Measurements from ENCODE around the gene GUCY2D.

Gene GUCY2D

DNA sequence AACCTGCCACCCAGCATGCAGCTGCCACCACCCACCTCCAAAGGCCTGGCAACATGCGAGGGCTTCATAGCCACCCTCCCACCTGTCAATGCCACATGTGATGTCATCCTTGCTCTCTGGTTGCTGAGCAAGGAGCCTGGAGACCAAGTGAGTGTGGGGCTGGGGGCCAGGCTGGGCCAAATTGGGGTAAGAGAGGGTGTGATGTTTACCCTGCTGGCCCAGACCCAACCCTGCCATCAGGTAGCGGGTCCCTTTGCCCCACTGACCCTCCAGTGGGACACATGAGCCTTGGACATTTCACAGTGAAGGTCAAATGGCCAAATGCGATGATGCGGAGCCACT, 45.3 kb downstream of the GUCY2D start:
- Histone ChIP-seq H3K14ac (ENCODE audit: low read length) (no peak overlapping the region), H2BK120ac (ENCODE audit: low read depth, low read length) (no peak overlapping the region), H3K27ac (replicated peaks; ENCODE audit: low read length) (no peak overlapping the region), H3K79me1 (ENCODE audit: low read depth, low read length) (no peaks in the 10 kb centered on the region), H2AK5ac (ENCODE audit: low read depth, low read length) (peak overlapping the region; percentile 69), H3K27me3 (ENCODE audit: control insufficient read depth in 3 of 3, insufficient read depth in 3 of 3, low read depth in 1 of 3, low read length in 3 of 3) (peaks cover 0 to 64% (median 2%) of the 10 kb centered on the region in 3 experiments), H2AFZ (ENCODE audit: low read length) (no peak overlapping the region), H2BK12ac (ENCODE audit: low read length) (no peak overlapping the region), H3K36me3 (replicated peaks in 1 of 2; ENCODE audit: control insufficient read depth in 2 of 2, insufficient read depth in 2 of 2, low read length in 2 of 2) (no peaks in the 10 kb centered on the region), H3K4me1 (ENCODE audit: control insufficient read depth in 2 of 2, insufficient read depth in 1 of 2, low read depth in 1 of 2, low read length in 2 of 2) (peaks cover 0 to 2% of the 10 kb centered on the region in 2 donors), H3K4ac (ENCODE audit: low read length) (no peak overlapping the region), H3K23ac (ENCODE audit: low read depth, low read length, poor library complexity) (no peak overlapping the region), H3K18ac (ENCODE audit: low read length) (no peak overlapping the region), H3K9me3 (replicated peaks in 1 of 2; ENCODE audit: control insufficient read depth in 2 of 2, insufficient read depth in 1 of 2, low read depth in 1 of 2, low read length in 2 of 2) (no peaks in the 10 kb centered on the region), H3K9ac (ENCODE audit: low read depth, low read length, poor library complexity) (peak overlapping the region; percentile 25), H2BK5ac (ENCODE audit: low read length) (no peak overlapping the region), H2BK15ac (ENCODE audit: low read length) (no peak overlapping the region), H4K8ac (ENCODE audit: low read depth, low read length) (no peak overlapping the region), H4K91ac (ENCODE audit: low read depth, low read length, poor library complexity) (no peak overlapping the region), H3K4me2 (ENCODE audit: insufficient read depth, low read length, poor library complexity, severe bottlenecking) (no peak overlapping the region), H3K4me3 (ENCODE audit: low read length in 2 of 2) (no peak overlapping the region)
- WGBS, 2 donors (ENCODE audit: extremely low coverage in 2 of 2, insufficient read length in 2 of 2, insufficient replicate concordance in 1 of 2): no CpG with 5 or more reads among the region's 4 CpGs
- no peak for DNase-seq (ENCODE audit: low spot score)

DNA sequence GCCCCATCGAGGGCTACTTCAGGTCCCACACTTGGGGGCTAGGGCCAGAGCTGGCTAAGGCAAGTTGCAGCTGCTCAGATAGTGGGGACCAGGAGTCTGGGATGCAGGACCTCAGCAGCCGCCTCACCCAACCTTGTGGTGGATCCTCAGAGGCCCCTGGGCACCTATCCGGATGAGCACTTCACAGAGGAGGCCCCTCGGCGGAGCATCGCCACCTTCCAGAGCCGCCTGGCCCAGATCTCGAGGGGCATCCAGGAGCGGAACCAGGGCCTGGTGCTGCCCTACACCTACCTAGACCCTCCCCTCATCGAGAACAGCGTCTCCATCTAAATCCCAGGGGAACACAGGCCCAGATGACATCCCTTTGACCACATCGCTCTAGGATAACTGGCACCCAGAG, 45.8 kb downstream of the GUCY2D start:
- Histone ChIP-seq H3K4me3 (ENCODE audit: low read length in 2 of 2) (no peak overlapping the region), H2BK5ac (ENCODE audit: low read length) (peak overlapping the region; percentile 9), H4K91ac (ENCODE audit: low read depth, low read length, poor library complexity) (no peak overlapping the region), H3K4me1 (ENCODE audit: control insufficient read depth in 2 of 2, insufficient read depth in 1 of 2, low read depth in 1 of 2, low read length in 2 of 2) (peaks cover 0 to 2% of the 10 kb centered on the region in 2 donors), H3K4me2 (ENCODE audit: insufficient read depth, low read length, poor library complexity, severe bottlenecking) (no peak overlapping the region), H3K9ac (ENCODE audit: low read depth, low read length, poor library complexity) (no peak overlapping the region), H3K36me3 (replicated peaks in 1 of 2; ENCODE audit: control insufficient read depth in 2 of 2, insufficient read depth in 2 of 2, low read length in 2 of 2) (no peaks in the 10 kb centered on the region), H2BK15ac (ENCODE audit: low read length) (no peak overlapping the region), H3K18ac (ENCODE audit: low read length) (no peak overlapping the region), H2AK5ac (ENCODE audit: low read depth, low read length) (no peak overlapping the region), H3K4ac (ENCODE audit: low read length) (no peak overlapping the region), H3K9me3 (replicated peaks in 1 of 2; ENCODE audit: control insufficient read depth in 2 of 2, insufficient read depth in 1 of 2, low read depth in 1 of 2, low read length in 2 of 2) (no peaks in the 10 kb centered on the region), H4K8ac (ENCODE audit: low read depth, low read length) (no peak overlapping the region), H3K27me3 (ENCODE audit: control insufficient read depth in 3 of 3, insufficient read depth in 3 of 3, low read depth in 1 of 3, low read length in 3 of 3) (peaks cover 0 to 65% (median 2%) of the 10 kb centered on the region in 3 experiments), H2AFZ (ENCODE audit: low read length) (no peak overlapping the region), H3K79me1 (ENCODE audit: low read depth, low read length) (no peaks in the 10 kb centered on the region), H3K23ac (ENCODE audit: low read depth, low read length, poor library complexity) (no peak overlapping the region), H3K14ac (ENCODE audit: low read length) (no peak overlapping the region), H2BK12ac (ENCODE audit: low read length) (no peak overlapping the region), H3K27ac (replicated peaks; ENCODE audit: low read length) (no peak overlapping the region), H2BK120ac (ENCODE audit: low read depth, low read length) (no peak overlapping the region)
- no peak for DNase-seq (ENCODE audit: low spot score)
- no CpG with 5 or more reads among the region's 12 CpGs for WGBS, 2 donors (ENCODE audit: extremely low coverage in 2 of 2, insufficient read length in 2 of 2, insufficient replicate concordance in 1 of 2)

DNA sequence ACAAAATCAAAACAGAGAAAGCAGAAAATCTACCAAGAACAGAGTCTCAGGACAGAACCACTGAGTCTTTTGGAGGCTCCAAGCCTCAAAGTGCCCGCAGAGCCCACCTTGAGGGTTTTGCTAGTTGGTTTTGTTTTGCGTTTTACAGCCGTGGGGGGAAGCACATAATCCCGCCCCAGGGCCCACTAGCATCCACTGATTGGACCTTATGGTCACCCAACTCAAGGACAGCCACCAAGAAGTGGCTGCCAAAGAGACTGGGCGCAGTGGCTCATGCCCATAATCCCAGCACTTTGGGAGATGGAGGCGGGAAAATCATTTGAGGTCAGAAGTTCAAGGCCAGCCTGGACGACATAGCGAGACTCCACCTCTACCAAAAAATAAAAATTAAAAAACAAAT, 46.3 kb downstream of the GUCY2D start:
- H2AK5ac ChIP-seq (ENCODE audit: low read depth, low read length): no peak overlapping the region
- no peaks in the 10 kb centered on the region for H3K36me3 ChIP-seq (replicated peaks in 1 of 2; ENCODE audit: control insufficient read depth in 2 of 2, insufficient read depth in 2 of 2, low read length in 2 of 2)
- no peak overlapping the region for H2BK120ac ChIP-seq (ENCODE audit: low read depth, low read length)
- no CpG with 5 or more reads among the region's 8 CpGs for WGBS, 2 donors (ENCODE audit: extremely low coverage in 2 of 2, insufficient read length in 2 of 2, insufficient replicate concordance in 1 of 2)
- no peak overlapping the region for H4K8ac ChIP-seq (ENCODE audit: low read depth, low read length)
- H2BK15ac ChIP-seq (ENCODE audit: low read length): no peak overlapping the region
- no peak overlapping the region for H3K9ac ChIP-seq (ENCODE audit: low read depth, low read length, poor library complexity)
- H3K18ac ChIP-seq (ENCODE audit: low read length): no peak overlapping the region
- no peak overlapping the region for H3K23ac ChIP-seq (ENCODE audit: low read depth, low read length, poor library complexity)
- no peaks in the 10 kb centered on the region for H3K9me3 ChIP-seq (replicated peaks in 1 of 2; ENCODE audit: control insufficient read depth in 2 of 2, insufficient read depth in 1 of 2, low read depth in 1 of 2, low read length in 2 of 2)
- no peaks in the 10 kb centered on the region for H3K79me1 ChIP-seq (ENCODE audit: low read depth, low read length)
- peaks cover 0 to 70% (median 2%) of the 10 kb centered on the region in 3 experiments for H3K27me3 ChIP-seq (ENCODE audit: control insufficient read depth in 3 of 3, insufficient read depth in 3 of 3, low read depth in 1 of 3, low read length in 3 of 3)
- no peak overlapping the region for H3K4ac ChIP-seq (ENCODE audit: low read length)
- H2BK5ac ChIP-seq (ENCODE audit: low read length): peak overlapping the region; percentile 9
- no peak overlapping the region for H4K91ac ChIP-seq (ENCODE audit: low read depth, low read length, poor library complexity)
- peaks cover 0 to 2% of the 10 kb centered on the region in 2 donors for H3K4me1 ChIP-seq (ENCODE audit: control insufficient read depth in 2 of 2, insufficient read depth in 1 of 2, low read depth in 1 of 2, low read length in 2 of 2)
- H3K4me3 ChIP-seq (ENCODE audit: low read length in 2 of 2): no peak overlapping the region
- no peak overlapping the region for H3K4me2 ChIP-seq (ENCODE audit: insufficient read depth, low read length, poor library complexity, severe bottlenecking)
- H2BK12ac ChIP-seq (ENCODE audit: low read length): no peak overlapping the region
- no peak overlapping the region for H3K27ac ChIP-seq (replicated peaks; ENCODE audit: low read length)
- no peak overlapping the region for H2AFZ ChIP-seq (ENCODE audit: low read length)
- no peak for DNase-seq (ENCODE audit: low spot score)
- H3K14ac ChIP-seq (ENCODE audit: low read length): no peak overlapping the region

DNA sequence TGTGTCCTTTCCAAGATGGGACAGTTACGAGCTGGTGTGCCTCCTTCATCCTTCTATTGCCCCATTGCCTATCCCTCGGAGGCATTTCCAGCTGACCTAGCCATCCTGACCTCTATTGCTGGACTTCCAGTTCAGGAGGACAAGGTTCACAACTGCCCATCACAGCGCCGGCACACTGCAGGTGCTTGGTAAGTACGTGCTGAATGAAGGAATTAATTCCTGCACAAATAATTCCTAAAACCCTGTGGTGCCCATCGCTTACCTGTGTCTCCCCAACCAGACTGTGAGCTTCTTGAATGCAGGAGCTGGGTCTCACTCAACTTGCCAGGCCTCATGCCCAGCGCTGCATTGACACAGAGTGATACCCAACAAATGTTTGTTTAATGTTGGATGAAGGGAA, 49.4 kb downstream of the GUCY2D start:
- WGBS, 2 donors (ENCODE audit: extremely low coverage in 2 of 2, insufficient read length in 2 of 2, insufficient replicate concordance in 1 of 2): no CpG with 5 or more reads among the region's 7 CpGs
- Histone ChIP-seq H3K4me1 (ENCODE audit: control insufficient read depth in 2 of 2, insufficient read depth in 1 of 2, low read depth in 1 of 2, low read length in 2 of 2) (no peaks in the 10 kb centered on the region), H4K91ac (ENCODE audit: low read depth, low read length, poor library complexity) (no peak overlapping the region)

More for the DNA sequence above, 49.4 kb downstream of the GUCY2D start:
- no peak overlapping the region for H3K27ac ChIP-seq (replicated peaks; ENCODE audit: low read length)
- H2BK15ac ChIP-seq (ENCODE audit: low read length): no peak overlapping the region
- H3K36me3 ChIP-seq (replicated peaks in 1 of 2; ENCODE audit: control insufficient read depth in 2 of 2, insufficient read depth in 2 of 2, low read length in 2 of 2): no peaks in the 10 kb centered on the region
- no peak overlapping the region for H3K14ac ChIP-seq (ENCODE audit: low read length)
- H3K18ac ChIP-seq (ENCODE audit: low read length): no peak overlapping the region
- H3K4ac ChIP-seq (ENCODE audit: low read length): no peak overlapping the region
- no peak overlapping the region for H4K8ac ChIP-seq (ENCODE audit: low read depth, low read length)
- H3K4me2 ChIP-seq (ENCODE audit: insufficient read depth, low read length, poor library complexity, severe bottlenecking): no peak overlapping the region
- no peaks in the 10 kb centered on the region for H3K9me3 ChIP-seq (replicated peaks in 1 of 2; ENCODE audit: control insufficient read depth in 2 of 2, insufficient read depth in 1 of 2, low read depth in 1 of 2, low read length in 2 of 2)
- peaks cover 0 to 64% (median 5%) of the 10 kb centered on the region in 3 experiments for H3K27me3 ChIP-seq (ENCODE audit: control insufficient read depth in 3 of 3, insufficient read depth in 3 of 3, low read depth in 1 of 3, low read length in 3 of 3)
- H3K4me3 ChIP-seq (ENCODE audit: low read length in 2 of 2): no peak overlapping the region
- no peak overlapping the region for H2BK5ac ChIP-seq (ENCODE audit: low read length)
- no peak overlapping the region for H2BK120ac ChIP-seq (ENCODE audit: low read depth, low read length)
- H3K9ac ChIP-seq (ENCODE audit: low read depth, low read length, poor library complexity): no peak overlapping the region
- no peak overlapping the region for H2AK5ac ChIP-seq (ENCODE audit: low read depth, low read length)
- no peak overlapping the region for H2AFZ ChIP-seq (ENCODE audit: low read length)
- DNase-seq (ENCODE audit: low spot score): no peak
- H3K23ac ChIP-seq (ENCODE audit: low read depth, low read length, poor library complexity): no peak overlapping the region
- no peak overlapping the region for H2BK12ac ChIP-seq (ENCODE audit: low read length)
- H3K79me1 ChIP-seq (ENCODE audit: low read depth, low read length): no peaks in the 10 kb centered on the region

All from neuronal stem cell (in vitro differentiated cells).